Activated CD8-positive, alpha-beta memory T cell treated with anti-CD3 and anti-CD28 coated beads, Interleukin-2, amount 50 U/mL, for 4 hours (primary cell): ENCODE results near the gene FIG4.
"Not testable (repeated sequence)": the region's sequence is repeated elsewhere in the genome, so short reads cannot be mapped to it uniquely, and the experiment has no call there.

Experiments
- DNase-seq: peaks from one replicate; pipeline ENCODE4 v3.0.0-alpha.2; 2020

Gene FIG4

DNA sequence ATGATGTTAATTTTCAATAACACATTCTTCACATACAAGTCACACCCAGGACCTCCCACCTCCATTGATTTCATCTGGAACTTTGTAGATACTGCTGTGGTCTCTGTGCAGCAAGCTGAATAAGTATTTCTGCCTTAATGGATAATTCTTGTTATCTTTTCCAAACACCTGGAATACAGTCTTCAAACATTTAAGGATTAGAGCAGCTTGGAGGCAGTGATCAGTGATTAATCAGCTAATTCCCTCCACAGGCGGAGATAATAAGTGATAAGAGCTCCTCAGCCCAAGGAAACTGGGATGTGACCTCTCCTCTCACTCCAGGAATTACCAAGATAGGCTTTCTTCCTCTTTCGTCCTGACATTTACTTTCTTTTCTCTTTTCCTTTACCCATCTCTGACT lies 110.7 kb downstream of the FIG4 start:
- DNase-seq = no peak

DNA sequence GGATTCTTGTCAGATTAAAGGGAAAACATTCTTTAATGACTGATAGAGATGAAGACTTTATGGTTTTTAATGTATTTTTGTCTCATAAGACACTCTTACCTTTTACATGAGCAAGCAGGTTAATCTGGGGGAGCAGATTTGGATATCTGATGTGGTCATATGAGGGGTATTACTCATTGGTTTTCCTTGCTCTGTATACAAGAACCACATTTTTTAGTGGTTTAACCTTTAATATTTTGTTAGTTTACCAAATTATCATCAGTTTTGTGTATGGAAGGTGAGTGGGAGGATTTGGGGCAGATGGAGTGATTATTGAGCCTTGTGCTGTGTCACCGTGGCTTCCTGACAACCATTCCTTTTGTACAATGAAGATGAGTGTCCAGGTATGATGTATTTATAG lies 112.9 kb downstream of the FIG4 start:
- DNase-seq = no peak

DNA sequence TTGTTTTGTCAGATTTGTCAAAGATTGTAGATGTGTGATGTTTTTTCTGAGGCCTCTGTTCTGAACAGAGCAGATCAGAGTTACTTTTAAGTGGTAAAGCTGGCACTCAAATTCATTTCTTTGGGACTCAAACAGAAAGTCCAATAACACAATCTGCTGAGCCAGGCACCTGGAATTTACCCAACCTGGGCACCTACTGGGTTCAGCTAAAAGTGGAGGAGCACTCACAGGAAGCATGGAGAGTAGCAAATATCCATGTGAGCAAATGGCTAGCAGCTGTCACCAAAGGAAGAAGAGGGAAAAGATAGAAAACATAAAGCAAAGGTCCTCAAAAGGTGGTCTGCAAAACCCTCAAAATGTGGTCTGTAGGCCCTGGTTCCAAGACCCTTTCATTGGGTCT lies 116.8 kb downstream of the FIG4 start:
- DNase-seq = no peak

DNA sequence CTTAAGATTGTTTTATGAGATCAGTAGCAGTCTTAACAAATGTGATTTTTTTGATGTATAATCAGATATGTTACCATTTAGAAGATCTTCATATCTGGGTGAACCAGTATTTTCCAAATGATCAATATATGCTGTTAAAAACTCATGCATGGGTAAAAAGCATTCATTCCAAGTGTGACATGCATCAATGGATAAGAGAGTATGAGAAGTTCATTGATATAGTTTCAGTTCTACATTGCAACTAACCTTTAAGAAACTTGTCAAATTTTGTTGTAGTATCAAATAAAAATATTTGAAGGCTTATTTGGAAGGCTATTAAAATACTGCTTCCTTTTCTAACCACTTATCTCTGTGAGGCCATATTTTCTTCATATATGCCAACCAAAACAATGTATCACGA lies 117.7 kb downstream of the FIG4 start:
- DNase-seq = no peak

DNA sequence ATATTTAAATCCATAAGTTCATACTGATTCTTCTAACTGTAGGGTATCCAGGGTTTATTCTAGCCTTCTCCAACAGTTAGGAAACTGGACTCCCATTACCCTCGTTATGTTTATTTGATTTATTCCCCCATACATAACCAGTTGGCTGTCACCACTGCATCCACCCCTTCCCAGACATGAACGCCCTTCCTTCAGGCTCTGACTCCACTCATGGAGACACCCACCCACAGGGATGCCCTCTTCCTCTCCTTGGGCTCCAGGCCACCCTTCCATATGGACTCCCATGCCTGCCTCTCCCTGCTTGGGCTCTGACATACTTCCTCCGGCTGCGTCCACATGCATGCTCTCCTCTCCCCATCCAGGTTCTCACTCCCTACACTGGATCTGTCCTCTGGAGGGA lies 124.0 kb downstream of the FIG4 start:
- DNase-seq = no peak

DNA sequence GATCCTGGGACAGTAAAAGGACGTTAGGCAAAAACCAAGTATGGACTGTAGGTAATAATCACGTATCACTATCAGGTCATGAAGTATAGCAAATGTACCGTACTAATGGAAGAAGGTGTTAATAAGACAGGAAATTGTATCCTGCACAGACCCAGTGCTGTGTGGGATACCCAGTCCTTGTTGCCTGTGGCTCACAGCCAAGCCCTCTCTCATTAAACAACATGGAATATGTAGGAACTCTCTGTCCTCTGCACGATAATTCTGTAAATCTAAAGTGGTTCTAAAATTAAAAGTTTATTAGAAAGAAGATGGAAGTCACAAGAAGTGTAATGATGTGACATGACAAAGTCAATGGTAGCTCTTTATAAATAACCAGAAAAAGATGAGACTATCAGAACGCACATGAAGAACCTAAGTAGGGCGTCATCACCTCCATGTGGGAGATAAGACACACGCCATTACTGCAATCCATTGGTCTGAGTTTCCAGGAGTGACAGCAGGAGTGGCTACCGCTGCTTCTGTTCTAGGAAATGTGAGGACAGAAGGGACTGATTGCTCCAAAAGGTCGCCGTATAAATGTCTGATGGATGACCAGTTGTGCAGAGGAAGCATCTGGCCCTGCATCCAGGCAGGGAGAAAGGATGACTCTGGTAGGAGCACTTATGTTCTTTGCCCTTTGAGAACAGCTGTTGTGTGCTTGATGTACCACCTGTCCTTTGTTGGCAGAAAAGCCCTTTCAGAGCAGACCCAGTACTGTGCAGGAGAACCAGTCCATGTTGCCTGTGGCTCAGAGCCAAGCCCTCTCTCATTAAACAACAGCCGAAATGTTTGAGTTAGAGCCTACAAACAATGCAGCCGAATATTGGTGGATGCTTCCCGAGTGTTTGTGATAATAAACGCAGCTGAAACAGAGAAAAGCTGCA lies 125.6 kb downstream of the FIG4 start:
- DNase-seq = no peak

DNA sequence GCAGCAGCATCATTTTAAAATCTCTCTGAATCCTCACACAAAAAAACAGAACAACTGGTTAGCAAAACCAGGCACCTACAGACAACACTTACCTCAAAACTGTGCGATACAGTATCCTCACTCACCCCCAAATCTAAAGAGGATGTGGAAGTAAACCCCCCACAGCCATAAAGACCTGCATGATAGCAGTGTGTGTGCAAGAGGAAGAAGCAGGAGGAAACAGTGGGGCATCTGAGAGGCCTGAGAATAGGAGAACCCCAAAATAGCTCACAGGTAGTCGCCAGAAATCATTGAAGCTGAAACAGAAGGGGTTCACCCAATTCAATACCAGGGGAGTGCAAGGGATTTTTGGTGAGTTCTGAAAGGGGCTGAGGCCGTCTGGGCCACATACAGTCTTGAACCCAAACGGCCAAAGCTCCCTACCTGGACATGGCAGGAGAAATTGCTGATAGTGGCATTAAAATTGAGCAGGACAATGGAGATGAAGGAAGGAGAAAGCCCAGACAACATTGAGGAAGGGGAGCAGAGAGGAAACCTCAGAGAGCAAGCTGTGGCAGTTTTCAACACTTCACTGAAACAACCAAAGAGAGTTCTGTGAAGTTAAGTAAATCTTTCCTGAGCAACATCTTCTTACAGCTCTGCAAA lies 129.7 kb downstream of the FIG4 start:
- DNase-seq = no peak

DNA sequence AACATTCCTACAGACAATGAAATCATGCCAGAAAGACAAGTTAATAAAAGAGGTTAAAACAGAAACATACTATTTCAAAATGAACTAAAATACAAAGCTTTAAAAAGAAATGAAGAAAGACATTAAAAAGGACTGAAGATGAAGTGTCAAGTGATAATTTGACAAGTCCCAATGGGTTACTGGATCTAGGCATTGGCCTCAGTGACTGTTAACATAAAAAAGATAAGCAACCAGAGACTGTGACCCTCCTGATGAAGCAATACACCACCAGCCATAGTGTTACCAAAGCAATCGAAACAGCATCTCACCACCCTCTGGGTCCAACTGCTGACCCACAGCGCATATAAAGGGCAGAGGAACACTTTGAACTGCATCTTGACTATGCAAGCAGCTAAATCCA lies 130.3 kb downstream of the FIG4 start:
- no peak for DNase-seq

DNA sequence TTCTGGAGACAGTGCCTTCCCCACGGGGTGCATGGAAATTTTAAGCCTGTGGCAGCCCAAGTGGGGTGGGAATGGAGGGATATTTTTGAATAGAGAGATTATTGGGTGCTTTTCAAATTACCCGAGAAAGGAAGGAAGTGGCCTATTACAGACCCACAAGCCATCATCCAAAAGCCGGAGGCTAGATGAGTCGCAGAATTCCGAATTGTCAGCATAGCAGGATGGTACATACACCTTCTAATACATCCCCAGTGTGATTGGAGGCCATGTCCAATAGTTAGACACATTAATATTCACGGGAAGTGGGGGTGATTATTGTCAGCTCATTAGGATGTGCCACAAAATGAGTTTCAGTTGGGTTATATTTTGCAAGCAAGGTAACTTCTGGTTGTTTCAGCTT lies 133.0 kb downstream of the FIG4 start:
- DNase-seq = no peak

DNA sequence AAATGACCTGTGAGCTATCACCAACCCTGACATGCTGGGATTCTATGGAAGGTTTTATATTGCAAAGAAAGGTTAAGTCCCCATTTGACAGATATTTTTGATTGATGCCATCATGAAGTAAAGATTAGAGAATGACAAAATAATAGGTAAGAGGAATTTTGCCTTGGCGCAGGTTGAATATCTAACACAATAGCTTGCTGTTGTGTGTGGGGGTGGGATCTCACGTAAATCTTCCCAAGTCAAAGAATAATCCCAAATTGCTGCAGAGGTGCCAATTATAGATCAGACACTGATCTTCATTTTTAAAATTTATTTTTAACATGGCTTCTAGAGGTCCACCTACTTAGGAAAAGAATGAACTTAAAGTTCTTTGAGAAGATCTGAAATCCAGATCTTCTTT lies 135.5 kb downstream of the FIG4 start:
- no peak for DNase-seq

DNA sequence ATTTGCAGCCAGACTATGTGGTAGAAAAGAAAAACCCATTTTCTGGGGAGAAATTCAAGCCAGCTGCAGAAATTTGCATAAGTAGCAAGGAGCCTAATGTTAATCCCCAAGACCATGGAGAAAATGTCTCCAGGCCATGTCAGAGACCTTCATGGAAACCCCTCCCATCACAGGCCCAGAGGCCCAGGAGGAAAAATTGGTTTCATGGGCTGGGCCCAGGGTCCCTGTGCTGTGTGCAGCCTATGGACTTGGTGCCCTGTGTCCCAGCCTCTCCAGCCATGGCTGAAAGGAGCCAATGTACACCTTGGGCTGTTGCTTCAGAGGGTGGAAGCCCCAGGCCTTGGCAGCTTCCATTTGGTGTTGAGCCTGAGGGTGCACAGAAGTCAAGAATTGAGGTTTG lies 140.3 kb downstream of the FIG4 start:
- DNase-seq = not testable (repeated sequence)

DNA sequence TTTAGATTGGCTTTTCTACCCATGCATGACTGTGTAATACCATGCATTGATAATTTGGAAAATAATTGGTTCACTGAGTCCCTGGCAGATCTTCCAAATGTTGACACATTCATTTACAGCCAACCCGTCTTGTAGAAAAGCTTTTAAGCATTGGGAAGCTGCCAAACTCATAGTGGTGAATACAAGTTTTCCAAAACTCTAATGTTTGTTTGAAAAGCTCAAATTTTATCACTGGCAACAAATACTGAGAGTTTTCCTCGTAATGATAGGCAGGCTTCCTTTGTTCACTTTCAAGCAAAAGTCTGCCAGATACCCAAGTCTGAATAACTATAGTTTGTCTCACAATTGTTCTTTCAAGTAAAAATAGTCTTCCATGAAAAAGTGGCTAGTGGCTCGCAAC lies 143.0 kb downstream of the FIG4 start:
- no peak for DNase-seq

DNA sequence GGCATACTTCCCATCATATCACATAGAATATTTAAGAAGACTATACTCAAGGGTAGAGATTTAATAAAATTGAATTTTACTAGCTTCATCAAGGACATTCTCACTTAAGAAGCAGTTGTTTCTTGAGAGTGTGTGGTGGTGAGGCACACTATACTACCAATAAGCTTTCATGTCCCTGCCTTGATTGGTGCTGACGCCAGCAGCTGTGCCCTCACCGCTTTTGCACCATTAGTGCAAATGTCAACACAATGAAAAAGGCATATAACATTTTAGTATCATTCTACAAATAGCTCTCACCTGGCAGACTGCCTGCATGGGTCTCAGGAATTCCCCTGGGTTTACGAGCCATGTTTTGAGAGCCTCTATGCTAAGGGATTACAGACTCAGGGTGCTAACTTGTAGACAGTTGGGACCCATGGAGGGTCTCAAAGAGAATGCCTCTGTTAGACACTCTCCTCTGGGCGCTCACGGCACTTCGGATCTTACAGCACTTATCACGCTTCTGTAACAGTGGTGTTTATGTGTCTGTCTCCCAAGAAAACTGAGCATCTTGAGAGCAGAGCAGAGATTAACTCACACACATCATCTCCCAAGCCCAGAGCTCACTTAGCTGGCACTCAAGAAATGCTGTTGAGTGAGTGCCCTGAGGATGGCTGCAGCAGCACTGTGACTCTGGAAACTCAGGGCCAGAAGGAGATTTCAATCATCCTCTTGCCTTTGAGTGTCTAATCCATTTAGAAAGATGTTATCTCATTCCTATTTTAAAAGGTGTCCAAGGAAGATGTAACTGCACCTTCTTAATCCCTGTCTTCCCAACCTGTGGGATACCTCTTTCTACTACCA lies 143.7 kb downstream of the FIG4 start:
- no peak for DNase-seq

DNA sequence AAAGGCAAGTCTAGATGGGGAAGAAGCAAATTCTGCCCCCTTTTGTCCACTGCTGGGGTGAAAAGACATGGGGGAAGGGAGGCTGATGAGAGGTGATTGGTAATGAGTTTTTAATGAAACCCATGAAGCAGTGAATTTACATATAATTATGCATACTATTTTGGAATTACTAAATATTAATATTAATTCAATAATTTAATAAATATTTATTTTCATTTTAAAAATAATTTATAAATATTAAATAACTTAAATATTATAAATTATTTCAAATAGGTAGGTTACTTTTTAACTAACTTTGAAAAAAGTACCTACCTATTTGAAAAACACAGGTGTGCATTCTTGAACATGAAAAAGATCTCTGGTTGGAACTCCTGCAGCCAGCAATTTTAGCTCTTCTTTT lies 148.9 kb downstream of the FIG4 start:
- DNase-seq = no peak

DNA sequence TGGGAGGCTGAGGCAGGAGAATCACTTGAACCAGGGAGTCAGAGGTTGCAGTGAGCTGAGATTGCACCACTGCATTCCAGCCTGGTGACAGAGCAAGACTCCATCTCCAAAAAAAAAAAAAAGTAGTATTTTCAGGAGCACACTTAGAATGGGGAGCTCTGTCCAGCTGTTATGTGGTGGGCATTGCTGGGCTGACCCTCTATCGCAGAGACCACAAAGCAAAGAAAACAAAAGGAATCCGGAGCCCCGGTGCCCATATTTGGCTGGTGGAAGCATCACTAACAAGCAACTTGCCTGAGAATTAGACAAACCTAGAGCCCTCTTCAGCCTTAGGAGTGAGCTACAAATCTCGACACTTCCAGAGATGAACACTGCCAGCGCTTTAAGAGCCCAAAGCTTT lies 149.7 kb downstream of the FIG4 start:
- no peak for DNase-seq

DNA sequence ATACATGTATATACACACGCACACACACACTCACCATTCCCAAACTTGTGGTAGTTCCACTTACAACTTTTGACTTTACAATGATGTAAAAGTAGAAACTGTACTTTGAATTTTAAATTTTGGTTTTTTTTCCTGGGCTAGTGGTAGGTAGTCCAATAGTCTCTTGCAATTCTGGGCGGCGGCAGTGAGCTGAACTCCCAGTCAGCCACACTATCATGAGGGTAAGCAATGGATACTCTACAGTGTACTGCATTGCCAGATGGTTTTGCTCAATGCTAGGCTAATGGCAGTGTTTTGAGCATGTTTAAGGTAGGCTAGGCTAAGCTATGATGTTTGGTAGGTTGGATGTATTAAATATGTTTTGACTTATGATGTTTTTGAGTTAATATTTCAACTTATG lies 150.8 kb downstream of the FIG4 start:
- no peak for DNase-seq

DNA sequence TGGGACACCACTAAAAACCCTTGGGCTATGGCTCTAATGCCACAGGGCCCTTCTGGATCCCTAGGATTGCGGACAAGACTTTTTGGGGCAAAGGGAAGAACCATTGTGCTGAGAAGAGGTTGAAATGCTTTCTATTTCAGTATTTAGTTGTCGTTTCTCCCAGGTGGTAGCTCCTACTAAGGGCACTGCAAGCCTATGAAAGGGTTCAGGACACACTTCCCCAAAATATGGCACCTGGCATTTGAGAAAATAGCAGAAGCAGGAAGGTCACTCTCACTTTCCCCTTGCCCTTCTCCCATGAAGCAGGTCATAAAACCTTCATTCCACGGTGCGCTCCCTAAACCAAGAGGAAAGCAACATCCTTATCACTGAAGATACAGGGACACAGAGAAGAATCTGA lies 161.6 kb downstream of the FIG4 start:
- no peak for DNase-seq

DNA sequence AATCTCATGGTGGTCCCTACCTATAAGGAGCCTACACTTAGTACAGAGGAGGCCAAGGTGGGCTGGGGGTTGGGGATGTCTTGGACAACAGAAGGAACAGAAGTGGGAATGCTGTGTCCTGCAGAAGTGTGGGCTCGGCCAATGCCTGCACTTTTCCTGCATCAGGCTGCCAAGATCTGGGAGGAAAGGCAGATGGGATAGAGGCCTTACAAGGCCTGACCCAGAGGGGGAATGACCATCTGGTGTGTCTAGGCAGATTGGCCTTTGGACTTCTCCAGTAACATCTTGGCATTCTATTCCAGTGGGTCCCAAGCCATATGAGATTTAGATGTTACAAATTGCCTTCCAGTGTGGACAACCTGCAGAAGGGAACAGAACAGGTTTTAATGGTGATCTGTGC lies 162.3 kb downstream of the FIG4 start:
- no peak for DNase-seq

DNA sequence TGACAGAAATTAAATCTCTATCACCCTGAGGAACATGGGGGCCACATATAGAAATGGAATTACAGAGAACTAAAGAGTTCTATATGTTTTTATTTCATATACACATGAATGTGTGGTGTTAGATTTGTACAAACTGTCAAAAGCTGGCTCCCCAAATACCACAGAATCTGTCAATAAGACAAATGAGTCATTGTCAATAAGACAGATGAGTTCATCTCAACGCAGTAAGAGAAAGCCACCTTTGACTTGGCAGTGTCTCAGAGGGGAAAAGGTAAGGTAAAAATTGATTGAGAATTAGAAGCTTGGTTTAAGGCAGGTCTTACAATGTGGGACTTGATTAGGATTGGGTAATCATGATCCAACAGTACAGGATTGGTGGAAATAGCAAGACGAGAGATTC lies 162.9 kb downstream of the FIG4 start:
- DNase-seq = no peak

DNA sequence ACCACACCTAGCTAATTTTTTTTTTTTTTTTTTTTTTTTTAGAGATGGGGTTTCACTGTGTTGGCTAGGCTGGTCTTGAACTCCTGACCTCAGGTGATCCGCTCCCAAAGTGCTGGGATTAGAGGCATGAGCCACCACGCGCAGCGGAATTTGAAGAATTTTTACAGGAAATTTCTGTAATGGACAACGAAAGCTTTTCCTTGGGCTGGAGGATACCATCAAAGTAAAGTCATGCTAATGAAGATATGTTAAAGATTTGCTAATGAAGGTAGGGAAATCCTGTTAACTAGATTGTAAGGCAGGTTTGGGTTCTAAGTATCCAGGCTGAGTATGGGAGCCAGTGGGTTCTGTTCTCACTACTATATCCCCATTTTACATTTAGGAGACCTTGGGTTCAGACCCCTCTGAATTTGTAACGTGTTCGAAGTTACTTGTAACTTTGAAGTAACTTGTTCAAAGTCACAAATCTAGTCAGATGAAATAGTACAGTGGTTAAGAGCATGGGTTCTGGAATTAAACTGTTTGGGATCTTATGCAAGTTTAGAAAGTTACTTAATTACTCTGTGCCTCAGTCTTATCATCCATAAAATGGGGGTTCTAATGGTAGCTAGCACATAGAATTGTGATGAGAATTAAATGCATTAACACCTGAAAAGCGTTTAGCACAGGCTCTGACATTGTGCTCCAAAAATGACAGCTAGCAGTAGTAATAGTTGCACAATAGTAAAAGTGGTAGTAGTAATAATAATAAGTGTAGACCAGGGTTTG lies 163.6 kb downstream of the FIG4 start:
- DNase-seq = no peak

DNA sequence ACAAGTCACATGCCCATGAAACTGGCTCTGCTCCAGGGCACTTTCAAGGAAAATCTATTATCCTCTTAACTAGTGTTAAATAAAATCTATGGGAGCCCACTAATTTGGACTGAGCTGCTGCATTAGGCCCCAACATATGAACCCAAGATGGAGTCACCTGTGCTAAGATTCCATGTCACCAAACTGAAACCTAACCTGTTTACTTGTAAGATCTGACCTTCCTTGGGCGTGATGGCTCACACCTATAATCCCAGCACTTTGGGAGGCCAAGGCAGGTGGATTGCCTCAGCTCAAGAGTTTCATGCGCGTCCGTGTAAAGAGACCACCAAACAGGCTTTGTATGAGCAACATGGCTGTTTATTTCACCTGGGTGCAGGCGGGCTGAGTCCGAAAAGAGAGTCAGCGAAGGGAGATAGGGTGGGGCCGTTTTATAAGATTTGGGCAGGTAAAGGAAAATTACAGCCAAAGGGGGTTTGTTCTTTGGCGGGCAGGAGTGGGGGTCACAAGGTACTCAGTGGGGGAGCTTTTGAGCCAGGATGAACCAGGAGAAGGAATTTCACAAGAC lies 164.5 kb downstream of the FIG4 start:
- DNase-seq = not testable (repeated sequence)

DNA sequence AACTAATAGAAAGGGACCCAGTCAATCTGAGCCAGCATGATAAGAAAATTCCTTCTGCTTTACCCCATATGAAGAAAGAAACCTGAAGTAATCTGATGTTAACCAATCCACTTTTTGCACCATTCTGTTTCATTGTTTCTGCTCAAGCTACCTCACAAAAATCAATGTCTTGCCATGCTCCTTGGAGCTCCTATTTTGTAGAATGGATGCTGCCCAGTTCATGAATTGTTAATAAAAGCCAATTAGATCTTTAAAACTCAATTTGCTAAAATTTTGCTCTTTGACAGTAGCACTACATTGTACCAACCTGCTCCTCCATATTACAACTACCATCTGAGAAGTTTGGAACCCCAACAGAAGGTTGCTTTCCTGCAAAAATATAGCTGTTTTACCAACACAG lies 170.8 kb downstream of the FIG4 start:
- no peak for DNase-seq

DNA sequence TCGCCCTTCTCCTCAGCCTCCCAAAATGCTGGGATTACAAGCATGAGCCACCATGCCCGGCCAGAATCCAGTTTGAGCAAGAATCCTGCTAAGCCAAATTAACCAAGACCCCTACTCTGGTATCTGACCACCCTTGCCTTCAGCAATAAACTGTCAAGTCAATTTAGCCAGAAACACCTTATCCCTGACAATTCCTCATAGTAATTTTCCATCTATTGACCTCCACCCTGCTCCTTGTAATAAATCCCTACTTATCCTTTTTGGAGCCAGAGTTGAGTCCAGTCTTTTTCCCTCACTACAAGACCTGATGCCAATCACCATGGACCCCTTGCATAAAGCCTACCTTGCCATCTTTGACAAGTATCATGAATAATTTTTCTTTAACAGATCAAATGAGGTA lies 173.0 kb downstream of the FIG4 start:
- no peak for DNase-seq
